HG02623 (cell line): ENCODE data around the gene FBXO47.
"Not testable (repeated sequence)": the region's sequence is repeated elsewhere in the genome, so short reads cannot be mapped to it uniquely, and the experiment has no call there.

Source experiments
- ATAC-seq: cut with Tn5 transposase; IDR thresholded peaks from one replicate; pipeline ENCODE4 v1.9.1; 2021; ENCODE audit warnings: moderate library complexity; ENCODE audit not compliant: unreplicated experiment

Gene FBXO47

DNA sequence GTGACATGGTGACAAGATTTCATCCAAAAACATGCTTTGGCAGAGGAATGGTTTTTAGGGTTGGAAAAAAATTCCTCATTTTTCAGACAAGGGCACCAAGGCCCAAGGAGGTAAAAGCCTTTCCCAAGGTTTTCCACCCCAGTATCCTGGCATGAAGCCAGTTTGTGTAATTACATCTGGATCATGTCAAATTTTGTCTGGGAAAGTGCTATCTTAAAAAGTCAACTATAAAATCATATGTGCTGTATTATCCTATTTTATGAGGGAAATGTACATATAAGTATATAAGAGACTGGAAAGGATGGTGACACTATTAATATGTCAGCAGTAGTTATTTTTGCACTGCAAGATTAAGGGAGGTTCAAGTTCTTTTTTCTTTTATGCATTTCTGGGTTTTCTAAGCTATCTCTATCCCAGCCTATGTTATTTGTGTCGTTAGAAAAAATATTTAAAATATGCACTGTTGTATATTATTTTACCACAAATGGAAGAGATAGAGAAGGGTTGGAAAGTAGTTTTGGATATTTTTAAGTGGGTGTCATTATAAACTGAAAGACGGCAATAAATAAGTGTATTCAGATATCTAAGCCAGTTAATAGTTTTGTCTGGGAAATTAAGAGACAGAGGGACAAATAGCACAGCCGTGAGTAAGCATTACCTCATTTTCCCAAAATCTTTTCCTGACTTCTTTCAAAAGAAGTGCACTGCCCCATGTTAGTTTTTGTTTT, 13.5 kb upstream of the FBXO47 start:
- ATAC-seq = no peak

DNA sequence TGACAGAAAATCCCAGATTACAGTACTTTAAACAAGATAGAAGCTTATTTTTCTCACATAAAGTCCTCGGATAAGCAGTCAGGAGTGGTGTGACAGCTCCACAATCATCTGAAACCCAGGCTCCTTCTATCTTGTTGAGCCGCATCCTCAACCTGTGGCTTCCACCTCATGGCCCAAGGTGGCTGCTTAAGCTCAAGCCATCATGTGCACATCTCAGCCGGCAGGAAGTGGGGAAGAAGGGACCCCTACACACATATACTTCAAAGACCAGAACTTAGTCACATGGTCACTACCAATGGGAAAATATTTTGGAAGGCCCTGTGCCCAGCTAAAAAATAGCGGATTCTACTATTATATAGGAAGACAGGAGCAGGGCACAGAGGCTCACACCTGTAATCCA, 11.0 kb upstream of the FBXO47 start:
- ATAC-seq = no peak

DNA sequence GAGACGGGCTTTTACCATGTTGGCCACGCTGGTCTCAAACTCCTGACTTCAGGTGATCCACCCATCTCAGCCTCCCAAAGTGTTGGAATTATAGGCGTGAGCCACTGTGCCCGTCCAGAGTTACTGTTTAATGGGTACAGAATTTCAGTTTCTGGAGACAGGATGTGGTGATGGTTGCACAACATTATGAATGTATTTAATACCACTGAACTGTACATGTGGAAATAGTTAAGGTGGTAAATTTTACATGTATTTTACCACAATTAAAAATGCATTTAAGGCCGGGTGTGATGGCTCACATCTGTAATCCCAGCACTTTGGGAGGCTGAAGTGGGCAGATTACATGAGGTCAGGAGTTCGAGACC, 9.0 kb upstream of the FBXO47 start:
- not testable (repeated sequence) for ATAC-seq

DNA sequence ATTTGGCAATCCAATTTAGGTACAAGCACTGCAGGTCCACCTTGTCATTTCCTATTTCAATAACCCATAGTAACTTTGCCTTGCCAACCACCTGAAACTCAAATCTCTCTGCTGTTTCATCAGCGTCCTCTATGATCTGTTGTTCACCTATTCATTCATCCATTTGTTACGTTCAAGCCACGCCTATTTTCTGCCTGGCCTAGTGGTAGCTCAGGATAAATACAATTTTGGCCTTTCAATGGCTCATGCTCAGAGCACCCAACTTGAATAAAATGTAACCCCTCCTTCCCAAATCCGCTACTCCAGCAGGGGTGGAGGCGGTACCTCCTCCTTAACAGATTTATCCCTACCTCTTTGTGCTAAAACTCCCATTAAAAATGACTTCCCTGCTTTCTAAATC, 3.6 kb upstream of the FBXO47 start:
- ATAC-seq = no peak

DNA sequence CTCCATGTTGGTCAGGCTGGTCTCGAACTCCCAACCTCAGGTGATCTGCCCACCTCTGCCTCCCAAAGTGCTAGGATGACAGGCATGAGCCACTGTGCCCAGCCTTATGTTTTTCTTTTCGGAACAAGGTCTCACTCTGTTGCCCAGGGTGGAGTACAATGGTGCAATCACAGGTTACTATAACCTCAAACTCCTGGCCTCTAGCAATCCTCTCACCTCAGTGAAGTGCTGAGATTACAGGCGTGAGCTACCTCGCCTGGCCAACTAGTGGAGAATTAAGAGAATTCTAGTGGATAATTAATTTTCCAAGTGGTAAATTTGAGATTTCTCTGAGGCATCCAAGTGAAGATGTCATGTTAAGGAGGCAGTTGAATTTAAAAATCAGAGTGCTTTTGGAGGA, 2.9 kb upstream of the FBXO47 start:
- ATAC-seq = no peak

DNA sequence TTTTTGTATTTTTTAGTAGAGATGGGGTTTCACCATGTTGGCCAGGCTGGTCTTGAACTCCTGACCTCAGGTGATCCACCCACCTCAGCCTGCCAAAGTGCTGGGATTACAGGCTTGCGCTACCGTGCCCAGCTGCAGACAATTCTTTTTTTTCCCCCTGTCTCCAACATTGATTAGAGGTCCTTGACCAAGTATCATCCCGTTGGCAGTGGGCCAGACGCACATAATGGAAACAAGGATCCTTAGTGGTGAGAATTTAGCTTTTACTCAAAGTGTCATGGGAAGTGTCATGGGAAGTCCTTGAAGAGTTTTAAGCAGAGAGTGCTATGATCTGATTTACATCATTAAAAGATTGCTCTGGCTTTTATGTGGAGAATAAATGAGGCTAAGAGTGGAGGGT, 2.1 kb upstream of the FBXO47 start:
- ATAC-seq = no peak

DNA sequence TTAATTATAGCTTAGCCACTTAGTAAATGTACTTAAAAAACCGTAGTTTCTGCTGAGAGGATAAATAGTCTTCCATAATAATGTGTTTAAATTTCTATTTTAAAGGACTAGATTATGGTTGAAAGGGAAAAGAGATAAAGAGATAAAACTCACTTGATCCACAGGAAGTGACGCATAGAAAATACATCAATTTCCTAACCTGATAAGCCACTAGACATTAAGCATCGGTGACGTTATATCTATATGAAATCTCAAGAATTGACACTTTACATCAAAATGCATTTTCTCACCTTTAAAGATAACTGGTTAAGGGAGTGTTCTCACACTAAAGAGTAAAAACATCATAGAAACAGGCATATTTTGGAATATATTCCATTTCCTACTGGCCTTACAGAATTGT, 5.8 kb downstream of the FBXO47 start:
- ATAC-seq = no peak

DNA sequence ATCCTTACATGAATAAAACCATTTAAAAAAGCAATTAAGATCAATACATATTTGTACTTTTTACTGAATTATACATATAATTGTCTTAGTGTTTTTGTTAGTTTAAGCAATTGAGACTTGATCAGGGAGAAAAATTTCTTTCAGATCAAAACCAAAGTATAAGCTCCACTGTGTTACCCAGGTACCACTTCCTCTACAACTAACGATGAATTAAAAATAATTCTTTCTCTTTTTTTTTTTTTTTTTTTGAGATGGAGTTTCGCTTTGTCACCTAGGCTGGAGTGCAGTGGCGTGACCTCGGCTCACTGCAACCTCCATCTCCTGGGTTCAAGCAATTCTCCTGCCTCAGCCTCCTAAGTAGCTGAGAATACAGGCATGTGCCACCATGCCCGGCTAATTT, 6.8 kb downstream of the FBXO47 start:
- ATAC-seq = no peak

DNA sequence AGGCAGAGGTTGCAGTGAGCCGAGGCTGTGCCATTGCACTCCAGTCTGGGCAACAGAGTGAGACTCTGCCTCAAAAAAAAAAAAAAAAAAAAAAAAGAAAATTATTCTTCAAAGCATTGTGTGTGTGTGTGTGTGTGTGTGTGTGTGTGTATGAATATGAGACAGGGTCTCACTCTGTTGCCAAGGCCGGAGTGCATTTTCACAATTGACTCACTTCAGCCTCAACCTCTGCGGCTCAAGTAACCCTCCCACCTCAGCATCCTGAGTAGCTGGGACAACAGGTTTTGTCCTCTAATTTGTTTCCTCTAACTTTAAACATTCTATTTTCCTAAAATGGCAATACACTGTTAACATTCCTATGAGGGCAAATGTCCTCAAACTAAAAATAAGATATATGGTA, 7.7 kb downstream of the FBXO47 start:
- ATAC-seq = no peak

DNA sequence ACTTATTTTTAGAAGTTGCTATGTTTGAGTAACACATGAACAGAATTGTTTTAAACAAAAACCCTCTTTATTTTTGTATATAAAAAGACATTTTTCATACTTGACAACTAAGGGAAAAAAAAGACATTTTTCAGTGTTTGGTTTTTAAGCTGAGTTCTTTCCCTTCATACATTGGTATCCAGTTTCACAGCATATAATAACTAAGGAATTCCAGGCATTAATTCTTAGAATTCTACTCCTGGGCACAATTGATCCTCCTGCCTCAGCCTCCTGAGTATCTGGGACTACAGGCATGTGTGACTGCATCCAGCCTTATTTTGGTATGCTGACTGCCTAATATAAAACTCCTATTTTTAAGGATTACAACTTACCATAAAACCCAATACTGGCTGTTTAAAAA, 8.4 kb downstream of the FBXO47 start:
- no peak for ATAC-seq

DNA sequence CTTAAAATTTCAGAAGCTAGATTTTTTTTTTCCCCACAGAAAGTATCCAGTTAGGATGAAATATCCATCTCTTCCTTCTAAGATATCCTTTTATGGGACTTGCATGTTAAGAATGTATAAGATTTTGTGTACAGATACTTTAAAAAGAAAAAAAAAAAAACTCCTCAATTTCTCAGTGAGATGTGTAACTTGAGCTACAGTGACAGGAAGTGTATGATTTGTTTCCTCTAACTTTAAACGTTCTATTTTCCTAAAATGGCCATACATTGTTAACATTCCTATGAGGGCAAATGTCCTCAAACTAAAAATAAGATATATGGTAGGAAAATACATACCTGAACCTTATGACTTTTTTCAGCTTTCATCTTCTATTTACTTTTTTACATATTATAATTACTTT, 8.9 kb downstream of the FBXO47 start:
- ATAC-seq = no peak

DNA sequence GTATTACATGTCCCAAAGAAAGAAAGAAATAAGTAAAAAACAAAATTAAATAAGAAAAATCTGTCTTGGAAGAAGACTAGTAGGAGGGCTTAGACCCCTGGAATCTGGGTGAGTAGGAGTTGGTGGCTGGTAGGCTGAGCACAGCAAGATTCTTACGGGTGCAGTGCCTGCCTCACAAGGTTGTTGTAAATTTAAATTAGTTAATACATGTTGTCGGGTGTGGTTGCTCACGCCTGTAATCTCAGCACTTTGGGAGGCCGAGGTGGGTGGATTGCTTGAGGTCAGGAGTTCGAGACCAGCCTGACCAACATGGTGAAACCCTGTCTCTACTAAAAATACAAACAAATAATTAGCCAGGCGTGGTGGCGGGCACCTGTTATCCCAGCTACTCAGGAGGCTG, 13.4 kb downstream of the FBXO47 start:
- not testable (repeated sequence) for ATAC-seq

DNA sequence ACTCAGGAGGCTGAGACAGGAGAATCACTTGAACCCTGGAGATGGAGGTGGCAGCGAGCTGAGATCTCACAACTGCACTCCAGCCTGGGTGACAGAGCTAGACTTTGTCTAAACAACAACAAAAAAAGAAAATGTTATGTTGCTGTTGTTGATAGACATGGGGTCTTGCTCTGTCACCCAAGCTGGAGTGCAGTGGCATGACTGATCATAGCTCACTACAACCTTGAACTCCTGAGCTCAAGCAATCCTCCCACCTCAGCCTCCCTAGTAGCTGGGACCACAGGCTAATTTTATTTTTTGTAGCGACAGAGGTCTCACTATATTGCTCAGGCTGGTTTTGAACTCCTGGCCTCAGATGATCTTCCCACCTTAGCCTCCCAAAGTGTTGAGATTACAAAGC, 20.0 kb downstream of the FBXO47 start:
- ATAC-seq = no peak

DNA sequence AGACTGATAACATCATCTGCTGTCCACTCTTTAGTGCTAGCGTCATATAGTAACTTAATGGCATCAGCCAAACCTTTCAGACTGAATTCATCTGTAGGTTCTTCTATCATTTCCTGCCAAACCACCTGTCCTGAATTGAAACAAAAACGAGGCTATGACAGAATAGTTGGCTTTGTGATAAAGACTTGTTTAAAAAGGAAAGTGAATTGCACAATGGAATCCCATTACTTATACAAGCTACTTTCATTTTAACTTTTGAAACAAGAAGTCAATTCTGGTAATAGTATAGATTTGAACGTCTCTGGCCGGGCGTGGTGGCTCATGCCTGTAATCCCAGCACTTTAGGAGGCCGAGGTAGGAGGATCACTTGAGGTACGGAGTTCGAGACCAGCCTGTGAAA, 23.6 kb downstream of the FBXO47 start:
- ATAC-seq = no peak

DNA sequence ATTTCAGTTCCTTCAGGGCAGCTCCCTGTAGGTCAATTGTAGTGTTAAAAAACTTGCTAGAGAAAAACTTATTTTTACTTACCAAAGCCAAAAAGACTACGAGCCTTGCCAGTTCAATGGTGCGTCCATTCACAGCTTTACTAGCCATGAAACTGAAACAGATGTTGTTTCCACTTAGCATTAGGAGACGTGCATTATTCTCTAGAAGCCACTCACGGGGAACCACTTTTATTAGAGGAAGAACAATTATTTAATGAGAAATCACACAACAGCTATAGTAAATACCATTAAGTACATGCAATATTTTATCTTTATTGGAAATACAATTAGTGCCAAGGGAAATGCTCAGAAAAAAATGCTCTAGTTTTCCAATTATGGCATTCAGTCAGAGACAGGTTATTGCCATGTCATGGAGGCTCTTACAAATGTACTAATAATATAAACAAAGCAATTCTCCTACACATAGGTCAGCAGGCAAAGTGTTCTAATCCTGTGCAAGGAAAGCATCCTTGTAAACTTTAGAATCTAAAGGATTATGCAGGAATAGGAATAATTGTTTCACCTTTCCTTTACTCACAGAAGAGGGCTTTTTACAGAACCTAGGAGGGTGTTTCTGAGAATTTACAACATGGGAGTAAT, 24.4 kb downstream of the FBXO47 start:
- ATAC-seq = no peak

DNA sequence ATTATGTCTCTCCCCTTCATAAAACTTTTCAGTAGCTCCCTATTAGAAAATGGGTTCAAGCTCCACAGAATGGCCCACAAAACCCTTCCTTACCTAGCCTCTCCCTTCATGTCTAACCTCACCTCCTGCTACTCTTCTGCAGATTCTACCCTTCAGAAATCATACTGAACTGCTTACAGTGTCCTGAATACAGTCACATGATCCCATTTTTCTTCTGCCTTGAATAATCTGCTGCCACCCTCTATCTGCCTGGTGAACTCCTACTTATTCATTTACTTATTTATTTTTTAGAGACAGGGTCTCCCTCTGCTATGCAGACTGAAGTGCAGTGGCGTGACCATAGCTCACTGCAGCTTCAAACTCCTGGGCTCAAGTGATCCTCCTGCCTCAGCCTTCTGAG, 26.8 kb downstream of the FBXO47 start:
- no peak for ATAC-seq

DNA sequence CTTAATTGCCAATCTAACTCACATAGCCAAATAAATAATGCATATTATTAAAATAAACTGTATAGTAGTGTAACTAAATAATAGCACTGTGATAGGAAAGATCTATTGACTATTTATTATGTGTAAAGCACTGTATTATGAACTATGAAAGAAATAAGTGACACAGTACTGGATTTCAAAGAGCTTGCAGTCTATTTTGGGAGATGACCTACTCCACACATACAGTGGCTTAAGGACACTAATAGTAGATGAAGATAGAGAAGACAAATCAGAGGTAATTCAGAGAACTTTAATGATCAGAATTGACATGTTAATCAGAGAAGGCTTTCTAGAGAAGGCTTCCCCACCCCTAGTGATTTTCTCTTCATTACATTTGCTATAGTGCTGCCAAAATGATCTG, 27.2 kb downstream of the FBXO47 start:
- ATAC-seq = no peak

DNA sequence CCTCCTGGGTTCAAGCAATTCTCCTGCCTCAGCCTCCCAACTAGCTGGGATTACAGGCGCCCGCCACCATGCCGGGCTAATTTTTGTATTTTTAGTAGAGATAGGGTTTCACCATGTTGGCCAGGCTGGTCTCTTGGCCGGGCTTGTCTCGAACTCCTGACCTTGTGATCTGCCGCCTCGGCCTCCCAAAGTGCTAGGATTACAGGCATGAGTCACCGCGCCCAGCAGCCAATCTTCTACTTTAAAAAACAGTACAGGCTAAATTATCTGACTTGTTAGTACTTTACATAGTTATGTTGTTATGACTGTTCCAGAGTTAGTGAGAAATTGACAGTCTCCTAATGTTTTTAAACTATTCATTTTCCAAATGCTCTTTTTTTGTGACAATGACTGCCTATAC, 33.2 kb downstream of the FBXO47 start:
- ATAC-seq = not testable (repeated sequence)

DNA sequence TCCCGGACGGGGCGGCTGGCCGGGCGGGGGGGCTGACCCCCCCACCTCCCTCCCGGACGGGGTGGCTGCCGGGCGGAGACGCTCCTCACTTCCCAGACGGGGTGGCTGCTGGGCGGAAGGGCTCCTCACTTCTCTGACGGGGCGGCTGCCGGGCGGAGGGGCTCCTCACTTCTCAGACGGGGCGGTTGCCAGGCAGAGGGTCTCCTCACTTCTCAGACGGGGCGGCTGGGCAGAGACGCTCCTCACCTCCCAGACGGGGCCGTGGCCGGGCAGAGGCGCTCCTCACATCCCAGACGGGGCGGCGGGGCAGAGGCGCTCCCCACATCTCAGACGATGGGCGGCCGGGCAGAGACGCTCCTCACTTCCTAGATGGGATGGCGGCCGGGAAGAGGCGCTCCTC, 36.4 kb downstream of the FBXO47 start:
- not testable (repeated sequence) for ATAC-seq

DNA sequence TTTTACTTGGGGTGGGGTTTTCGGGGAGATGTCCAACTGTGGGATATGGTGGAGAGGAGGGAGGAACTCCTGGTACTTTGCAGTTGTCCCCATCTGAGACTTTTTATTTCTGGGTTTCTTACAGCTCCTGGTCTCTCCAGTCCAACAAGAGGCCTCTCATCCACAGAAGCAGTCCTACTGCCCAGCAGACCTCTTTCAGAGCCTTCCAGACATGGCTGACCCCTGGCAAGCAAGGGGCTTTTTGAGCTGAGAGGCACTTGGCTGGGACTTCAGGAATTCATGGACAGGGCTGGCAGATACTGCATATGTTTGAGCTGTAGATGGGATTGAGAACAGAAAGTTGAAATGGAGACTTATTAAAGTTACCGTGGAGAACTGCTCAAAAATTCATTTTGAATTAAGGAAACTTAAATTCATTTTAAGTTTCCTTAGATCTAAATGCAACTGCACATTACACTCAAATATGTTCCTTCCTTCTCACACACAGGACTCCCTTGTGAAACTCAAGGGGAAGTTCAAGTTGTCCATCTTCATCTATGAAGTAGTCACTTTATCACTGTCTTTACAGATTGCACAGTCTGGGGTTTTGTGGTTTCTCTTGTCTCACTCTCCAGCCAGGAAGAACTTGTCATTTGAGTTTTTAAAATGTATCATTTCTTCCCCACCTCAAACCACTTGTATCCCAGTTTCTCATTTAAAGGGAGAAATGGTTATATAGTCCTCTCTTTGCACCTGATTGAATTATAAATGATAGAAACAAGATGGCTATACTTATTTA, 40.7 kb downstream of the FBXO47 start:
- no peak for ATAC-seq

DNA sequence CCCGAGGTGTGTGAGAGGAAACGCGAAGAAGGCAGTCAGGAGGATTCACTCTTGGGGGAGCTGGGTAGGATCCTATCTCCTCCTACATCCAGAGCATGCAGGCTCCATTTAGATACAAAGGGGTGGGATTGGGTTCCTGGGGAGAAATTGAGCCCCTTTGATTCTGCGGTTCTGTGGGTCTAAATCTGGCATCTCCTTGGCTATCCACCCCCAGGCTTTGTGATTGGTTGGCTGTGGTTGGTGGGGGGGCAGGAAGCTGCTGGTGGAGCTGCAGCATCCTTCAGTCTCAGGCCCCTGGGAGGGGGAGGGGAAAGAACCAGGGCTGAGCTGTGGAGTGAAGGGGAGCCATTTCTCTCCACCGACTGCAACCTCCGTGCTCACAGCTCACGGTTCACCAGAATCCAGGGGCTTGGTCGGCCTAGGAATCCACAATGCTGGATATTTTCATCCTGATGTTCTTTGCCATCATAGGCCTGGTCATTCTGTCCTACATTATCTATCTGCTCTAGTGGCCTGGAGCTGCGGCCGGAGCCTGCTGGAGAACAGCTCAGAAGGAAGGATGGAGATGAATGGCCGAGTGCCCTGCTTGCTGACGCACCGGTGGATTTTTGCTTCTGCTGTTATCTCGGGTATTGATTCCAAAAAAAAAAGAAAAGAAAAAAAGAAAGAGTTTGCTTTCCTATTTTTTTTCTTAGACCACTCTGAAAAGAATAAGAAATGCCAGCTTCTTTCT, 41.8 kb downstream of the FBXO47 start, which contains the start of gene LASP1NB:
Gene LASP1NB, plus strand, starts transcription at position 352 of the 733 bp plus-strand sequence.
- ATAC-seq = no peak
